Left lobe of liver (tissue), 2 donors: ENCODE results near the gene IFIT2. TPM values are rescaled to one million over a fixed set of nuclear protein-coding genes. Genes with fewer than 3 reads are reported as not detected.

Source experiments
- ATAC-seq: fragments of 200-7000 bp; cut with Tn5 transposase; one replicate; pipeline ENCODE4 v1.9.1; 2020; ENCODE audit warnings: mild to moderate bottlenecking, moderate library complexity
- DNase-seq: peaks from one replicate; pipeline ENCODE4 v3.0.0-alpha.2; 2020; ENCODE audit warnings: low spot score
- total RNA-seq: library from RNA; stranded (reverse); gene quantifications from one replicate; pipeline ENCODE4 v1.2.1, GENCODE V29; 2021
- donor health status: DM: no; HTN: no; CAD: no; lungs with moderate emphysema.
- donor health status: DM: no; HTN: yes; CAD: no.

Gene IFIT2
- total RNA-seq, 1 donor from 2014 or later = 6.0 TPM

- ATAC-seq (no peak), DNase-seq (no peak)
These were observed 55.2 kb downstream of the IFIT2 start for GRCh38 chr10:89357096-89357495.

- ATAC-seq (no peak), DNase-seq (no peak)
These were observed 56.1 kb downstream of the IFIT2 start for GRCh38 chr10:89357975-89358374.

Other genes with a start within 250 kb of the IFIT2 start
- 0.10 TPM for gene CH25H, start 94.7 kb upstream of the IFIT2 start, total RNA-seq
- gene LIPA, start 50.3 kb upstream of the IFIT2 start, total RNA-seq = 53.8 TPM
- gene IFIT3, start 26.0 kb downstream of the IFIT2 start, total RNA-seq = 8.7 TPM
- gene IFIT1B, start 76.0 kb downstream of the IFIT2 start, total RNA-seq = not detected
- gene IFIT1, start 90.6 kb downstream of the IFIT2 start, total RNA-seq = 9.6 TPM
- 3.8 TPM for gene IFIT5, start 112.5 kb downstream of the IFIT2 start, total RNA-seq
- 0.38 TPM for gene SLC16A12, start 233.5 kb downstream of the IFIT2 start, total RNA-seq